A204.1 (cell line): Measurements from ENCODE around the gene VSX2.

Source experiments
- FAIRE-seq: peaks from 2 replicates; lab custom pipeline; 2012; peaks lifted over from hg19 to GRCh38; lab: Jason Lieb, UNC

VSX2 gene

DNA sequence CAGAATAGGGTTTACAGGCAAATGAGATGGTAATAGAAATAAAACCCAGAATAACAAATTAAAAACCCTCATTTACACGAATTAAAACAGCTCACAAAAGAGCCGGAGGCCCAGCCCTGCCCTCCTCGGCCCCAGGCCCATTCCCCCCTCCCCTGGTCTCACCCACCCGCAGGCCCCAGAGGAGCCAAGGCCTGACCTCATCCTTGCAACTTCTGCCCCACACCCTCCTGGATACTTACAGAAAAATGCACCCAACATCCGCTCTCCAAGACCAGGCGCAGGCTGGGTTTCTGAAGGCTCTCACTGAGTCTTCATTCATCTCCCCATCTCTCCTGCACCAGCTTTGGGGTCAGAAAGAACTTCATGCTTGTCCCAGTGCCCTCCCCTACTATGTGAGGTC, 16.2 kb upstream of the VSX2 start:
- FAIRE-seq = no peak

DNA sequence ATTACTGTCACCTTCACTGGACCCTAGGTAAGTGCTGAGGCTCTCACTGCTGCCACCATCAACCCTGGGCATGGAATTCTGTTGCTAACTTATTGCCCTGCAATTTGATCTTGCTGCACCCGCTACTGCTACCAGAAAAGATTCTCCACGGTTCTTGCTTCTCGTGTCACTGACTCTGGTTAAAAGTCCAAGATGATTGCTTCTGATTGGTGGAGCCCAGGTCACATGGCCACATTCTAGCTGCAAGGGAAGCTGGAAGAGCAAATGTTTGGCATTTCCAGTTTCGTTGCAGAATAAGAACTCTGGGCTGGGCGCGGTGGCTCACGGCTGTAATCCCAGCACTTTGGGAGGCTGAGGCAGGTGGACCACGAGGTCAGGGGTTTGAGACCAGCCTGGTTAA, 7.5 kb upstream of the VSX2 start:
- no peak for FAIRE-seq

DNA sequence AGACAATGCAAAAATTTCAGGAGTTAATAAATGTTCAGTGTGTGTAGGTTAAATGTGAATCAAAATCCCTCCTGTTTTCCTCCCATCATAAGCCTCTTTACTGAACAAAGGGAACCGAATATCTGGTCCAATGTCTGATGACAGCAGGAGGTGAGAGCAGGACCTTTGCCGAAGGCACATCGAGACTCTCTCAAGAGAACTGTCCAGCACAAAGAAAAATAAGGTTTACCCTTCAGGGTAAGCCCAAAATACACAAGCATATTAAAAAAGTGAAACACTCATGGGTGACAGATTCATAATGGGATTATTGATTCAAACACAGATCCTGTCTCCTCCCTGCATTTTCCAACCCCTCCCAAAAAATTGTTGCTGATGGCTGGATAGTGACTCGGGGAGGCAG, 4.2 kb upstream of the VSX2 start:
- no peak for FAIRE-seq

DNA sequence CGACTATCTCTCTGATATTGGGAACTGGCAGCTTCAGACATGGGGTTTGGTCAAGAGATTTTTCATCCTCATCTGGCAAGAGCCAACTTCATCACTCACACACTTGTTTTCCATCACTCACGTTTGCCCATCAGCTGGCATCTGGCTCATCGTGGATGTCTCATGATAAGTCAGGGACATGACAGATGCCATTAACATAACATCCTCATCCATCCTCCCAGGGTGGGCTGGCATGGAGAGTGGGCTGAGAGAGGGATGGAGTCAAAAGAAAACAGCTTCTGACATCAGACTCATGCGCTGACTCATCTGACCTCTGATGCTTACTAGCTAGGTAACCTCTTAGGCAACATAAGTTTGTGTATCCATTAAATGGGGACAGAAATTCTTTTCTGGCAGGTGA, 1.8 kb upstream of the VSX2 start:
- FAIRE-seq = no peak

DNA sequence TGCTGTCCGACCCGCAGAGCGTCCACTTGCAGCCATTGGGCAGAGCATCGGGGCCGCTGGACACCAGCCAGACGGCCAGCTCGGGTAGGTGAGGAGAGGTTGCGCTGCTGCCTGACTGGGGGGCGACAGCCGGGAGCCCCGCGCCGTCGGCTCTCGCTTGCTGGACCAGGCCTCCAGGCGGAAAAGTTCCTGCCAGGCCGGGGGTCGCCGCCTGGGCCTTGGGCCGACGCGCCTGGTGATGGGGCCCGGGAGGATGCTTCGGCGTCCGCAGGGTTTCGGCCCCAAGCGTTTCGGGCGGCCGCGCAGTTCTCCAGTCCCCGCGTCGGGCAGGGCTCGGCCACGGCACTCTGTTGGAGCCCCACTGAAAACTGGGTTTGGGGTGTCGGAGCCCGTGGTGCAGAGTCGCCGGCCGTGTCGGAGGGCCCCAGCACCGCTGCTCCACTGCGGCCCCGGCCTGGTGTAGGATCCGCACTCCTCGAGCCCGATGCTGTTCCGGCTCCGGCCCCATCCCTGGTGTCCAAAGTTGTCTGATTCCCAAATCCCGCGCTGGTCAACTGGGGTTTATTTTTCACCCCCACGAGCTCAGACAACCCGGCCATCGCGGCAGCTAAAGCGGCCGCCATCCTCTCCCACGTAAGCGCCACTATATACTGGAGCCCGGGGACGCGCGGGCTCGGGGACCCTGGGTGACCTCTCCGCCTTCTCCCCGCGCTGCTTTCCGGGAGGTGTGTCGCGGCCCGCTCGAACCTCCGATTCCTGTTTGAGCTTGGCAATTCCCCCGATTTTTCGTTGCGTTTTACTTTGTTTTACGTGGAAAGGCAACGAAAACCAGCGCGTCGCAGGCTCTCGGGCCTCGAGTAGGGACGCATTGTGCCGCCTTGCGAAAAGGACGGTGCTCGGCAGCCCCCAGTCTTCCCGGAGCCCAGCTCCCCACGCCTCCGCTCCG, 872 bp downstream of the VSX2 start:
- FAIRE-seq = no peak

GRCh38 chr14:74240794-74241651, 1.8 kb downstream of the VSX2 start:
- FAIRE-seq = no peak

DNA sequence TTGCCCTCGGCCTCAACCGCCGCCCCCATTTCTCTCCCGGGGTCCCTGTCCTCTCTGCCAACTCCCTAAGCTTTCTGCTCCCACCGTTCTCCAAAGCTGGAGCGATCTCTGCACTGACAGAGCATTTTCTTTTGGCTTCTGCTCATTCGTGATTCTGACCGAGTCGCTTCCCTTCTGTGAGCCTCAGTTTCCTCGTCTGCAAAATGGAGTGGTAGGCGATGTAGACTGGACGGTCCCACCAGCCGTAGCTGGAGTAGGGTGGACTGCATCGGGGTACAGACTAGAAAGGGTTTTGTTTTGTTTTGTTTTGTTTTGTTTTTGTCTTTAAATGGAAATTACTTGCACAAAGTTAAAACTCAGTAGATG, 2.4 kb downstream of the VSX2 start:
- no peak for FAIRE-seq

DNA sequence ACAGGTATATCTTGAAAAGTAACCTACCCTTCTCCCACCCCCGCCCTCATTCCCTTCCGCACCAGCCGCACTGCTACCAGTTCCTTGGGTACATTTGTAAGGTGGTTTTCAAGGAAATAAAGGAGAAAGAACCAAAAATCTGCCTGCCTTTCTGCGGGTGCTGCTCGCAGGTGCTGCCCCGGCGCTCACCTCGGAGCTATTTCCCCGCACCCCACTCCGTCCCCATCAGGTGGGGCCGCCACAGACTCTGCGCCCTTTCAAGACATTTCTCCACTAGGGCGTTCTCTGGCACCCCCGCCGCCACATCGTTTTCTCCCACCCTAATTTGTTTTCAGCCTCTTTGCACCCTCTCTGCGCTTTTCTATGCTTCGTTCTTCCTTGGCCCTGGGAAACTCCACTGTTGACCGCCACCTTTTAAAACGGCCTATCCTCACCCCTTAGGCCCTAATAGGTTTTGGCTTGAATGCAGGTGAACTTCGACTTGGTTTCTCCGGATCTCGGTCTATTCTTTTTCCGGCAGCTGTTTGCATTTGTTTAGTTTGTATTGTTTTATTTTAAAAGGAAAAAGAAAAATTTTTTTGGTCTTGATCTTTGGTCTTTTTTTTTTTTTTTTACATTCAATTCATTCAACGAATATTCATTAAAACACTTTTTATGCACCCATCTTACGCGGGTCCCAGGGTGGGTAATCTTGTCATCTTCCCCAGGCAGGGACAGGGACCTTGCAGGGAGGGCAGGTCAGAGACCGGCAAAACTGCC, 3.0 kb downstream of the VSX2 start:
- no peak for FAIRE-seq

GRCh38 chr14:74242780-74243042, 3.5 kb downstream of the VSX2 start:
- FAIRE-seq = no peak

DNA sequence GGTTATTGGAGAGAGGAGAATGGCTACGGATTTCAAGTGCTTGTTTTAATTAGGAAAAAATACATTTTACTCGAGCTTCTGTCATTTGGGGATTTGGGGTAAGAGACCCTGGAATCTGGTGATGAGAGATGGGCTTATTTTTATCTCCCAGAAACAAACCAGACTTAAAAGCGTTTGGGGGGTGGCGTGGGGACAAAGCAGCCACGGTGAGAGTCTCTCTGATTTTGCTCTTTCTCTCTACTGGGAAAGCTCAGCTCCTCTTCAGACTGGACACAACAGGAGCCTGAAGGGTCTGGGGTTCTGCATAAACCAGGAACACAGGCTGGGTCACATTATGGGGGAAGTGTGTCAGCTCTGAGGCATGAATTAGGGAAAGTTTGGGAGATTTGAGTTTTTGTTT, 3.8 kb downstream of the VSX2 start:
- no peak for FAIRE-seq

GRCh38 chr14:74244115-74244514, 4.9 kb downstream of the VSX2 start:
- no peak for FAIRE-seq

GRCh38 chr14:74245292-74245691, 6.0 kb downstream of the VSX2 start:
- no peak for FAIRE-seq

DNA sequence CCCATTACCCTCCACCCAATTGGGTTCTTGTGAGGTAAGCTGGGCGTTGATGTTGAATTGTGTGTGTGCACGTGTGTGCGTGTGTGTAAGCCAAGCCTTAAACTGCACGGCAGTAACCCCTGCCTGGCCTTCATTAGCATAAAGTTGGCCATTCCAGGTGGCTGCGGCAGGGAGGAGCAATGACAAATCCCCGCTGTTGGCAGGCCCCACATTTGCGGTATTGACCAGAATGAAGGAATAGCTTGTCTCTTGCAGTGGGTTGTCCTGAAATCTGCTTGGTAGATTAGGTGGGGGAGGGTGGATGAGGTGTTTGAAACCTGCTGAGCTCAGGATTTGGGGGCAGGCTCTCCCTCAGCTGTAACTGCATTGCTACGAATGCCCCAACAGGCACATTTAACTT, 7.3 kb downstream of the VSX2 start:
- FAIRE-seq = no peak

GRCh38 chr14:74248017-74248416, 8.8 kb downstream of the VSX2 start:
- FAIRE-seq = no peak

DNA sequence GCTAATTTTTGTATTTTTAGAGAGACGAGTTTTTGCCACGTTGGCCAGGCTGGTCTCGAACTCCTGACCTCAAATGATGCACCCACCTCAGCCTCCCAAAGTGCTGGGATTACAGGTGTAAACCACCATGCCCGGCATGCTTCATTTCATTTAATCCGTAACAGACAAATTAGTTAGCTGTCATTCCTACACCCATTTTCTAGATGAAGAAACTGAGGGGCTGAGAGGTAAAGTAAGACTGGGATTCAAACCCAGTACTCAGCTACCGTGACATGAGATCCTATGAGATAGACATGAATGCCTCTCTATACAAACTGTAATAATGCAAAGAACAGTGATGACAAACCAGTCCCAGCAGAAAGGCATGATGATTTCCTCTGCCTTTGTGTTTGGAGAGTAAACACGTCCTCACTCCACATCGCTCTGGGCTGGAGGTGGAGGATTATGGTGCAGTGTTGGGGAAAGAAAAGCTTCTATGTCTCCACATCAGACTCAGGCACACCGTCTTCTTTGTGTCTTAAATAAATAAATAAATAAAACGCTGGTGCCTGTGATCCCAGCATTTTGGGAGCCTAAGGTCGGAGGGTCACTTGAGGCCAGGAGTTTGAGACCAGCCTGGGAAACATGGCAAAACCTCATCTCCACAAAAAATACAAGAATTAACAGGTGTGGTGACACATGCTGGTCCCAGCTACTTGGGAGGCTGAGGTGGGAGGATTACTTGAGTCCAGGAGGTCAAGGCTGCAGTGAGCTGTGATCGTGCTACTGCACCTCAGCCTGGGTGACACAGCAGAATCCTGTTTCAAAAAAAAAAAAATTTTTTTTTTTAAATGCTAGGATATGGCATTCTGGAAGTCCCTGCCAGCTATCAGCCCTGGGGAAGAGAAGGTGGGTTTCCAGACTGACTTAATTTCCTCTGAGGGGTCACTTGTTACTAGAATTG, 10.5 kb downstream of the VSX2 start:
- FAIRE-seq = no peak

DNA sequence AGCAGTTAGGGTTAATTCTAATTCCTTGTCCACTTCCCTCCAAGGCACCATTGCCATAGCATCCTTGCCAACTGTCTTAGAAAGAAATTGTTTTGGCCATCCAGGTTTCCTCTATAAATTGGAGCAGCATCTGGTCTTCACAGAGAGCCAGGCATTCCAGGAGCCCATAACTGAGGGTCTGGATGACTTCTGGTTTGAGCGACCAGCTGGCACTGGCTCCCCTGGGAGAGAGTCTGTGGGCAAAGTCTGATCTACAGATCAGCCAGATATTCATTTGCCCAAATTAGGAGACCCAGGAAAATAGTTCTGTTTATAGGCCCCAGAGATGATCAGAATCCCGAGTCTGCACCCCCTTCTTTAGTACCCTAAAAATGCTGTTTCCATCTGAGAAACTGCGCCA, 16.0 kb downstream of the VSX2 start:
- FAIRE-seq = no peak

GRCh38 chr14:74257078-74257940, 18.1 kb downstream of the VSX2 start:
- FAIRE-seq = no peak

- no peak for FAIRE-seq
Observed at GRCh38 chr14:74257941-74258763, 18.9 kb downstream of the VSX2 start.

DNA sequence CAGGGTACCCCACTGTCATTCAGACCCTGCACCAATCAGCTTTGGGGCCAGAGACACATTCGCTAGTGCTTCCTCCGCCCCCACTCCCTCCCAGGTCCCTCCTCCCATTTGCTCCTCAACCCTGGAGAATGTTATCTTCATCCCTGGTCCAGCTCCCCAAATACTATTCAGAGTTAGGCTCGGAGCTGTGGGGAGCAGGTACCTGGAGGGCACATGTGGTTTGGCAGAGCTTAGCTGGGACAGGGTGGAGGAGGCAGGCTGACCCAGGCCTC, 19.5 kb downstream of the VSX2 start:
- no peak for FAIRE-seq

GRCh38 chr14:74259513-74259912, 20.3 kb downstream of the VSX2 start:
- FAIRE-seq = no peak
